GM12892 (cell line): ENCODE data around the gene STAG1.

ENCODE experiments used
- DNase-seq: peaks from one replicate; pipeline ENCODE4 v3.0.0; 2011; ENCODE audit not compliant: insufficient read length
- FAIRE-seq: peaks from 2 replicates; lab custom pipeline; 2011; peaks lifted over from hg19 to GRCh38; lab: Jason Lieb, UNC
- POLR2A ChIP-seq: IDR thresholded peaks from 2 replicates; pipeline ENCODE4 v1.6.1; 2011; ENCODE audit warnings: low read depth, low read length, control low read depth
- POLR2AphosphoS5 ChIP-seq: IDR thresholded peaks from 2 replicates; pipeline ENCODE4 v1.6.1; 2011; ENCODE audit warnings: low read depth, low read length, control low read depth
- TAF1 ChIP-seq: IDR thresholded peaks from 2 replicates; pipeline ENCODE4 v1.6.1; 2011; ENCODE audit warnings: low read depth, mild to moderate bottlenecking, control low read depth, low read length, borderline replicate concordance

The STAG1 gene

DNA sequence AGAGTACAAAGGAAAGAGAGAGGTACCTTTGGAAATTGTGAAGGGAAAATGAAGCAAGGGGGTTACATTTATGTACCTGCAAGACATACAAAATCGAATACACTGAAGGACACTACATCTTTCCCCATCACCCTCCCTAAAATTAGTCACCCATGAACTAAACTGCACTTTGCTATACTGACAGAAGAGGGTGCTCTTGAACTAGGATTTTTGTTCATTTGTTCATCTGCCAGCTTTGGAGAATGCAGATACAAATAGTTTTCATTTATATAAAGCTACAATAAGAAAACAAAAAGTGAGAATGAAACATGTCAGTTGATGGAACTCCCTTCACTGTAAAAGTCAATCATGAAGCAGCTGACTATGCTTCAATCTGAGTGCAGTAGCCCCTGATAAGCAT, 446.3 kb downstream of the STAG1 start:
- FAIRE-seq (no peak), DNase-seq (no peak)
- TF ChIP-seq POLR2A (no peak), TAF1 (no peak), POLR2AphosphoS5 (no peak)

DNA sequence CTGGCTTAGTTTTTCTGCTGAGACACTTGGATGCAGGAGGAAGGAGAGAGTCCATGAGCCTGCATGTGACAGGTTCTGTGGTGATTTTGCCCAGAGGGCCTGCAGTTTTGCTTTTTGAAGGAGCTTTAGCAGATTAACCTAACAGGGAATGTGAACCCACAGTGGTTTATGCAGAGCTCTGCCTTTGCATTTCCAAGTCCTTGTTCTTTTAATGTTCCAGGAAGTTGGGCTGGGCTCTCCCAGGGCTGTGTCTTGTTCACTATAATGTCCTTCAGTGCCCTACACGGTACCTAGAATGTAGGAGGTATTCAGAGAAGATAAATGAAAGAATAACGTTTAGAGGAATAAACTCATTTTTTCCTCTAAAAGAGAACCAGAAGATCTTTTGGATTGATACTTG, 451.7 kb downstream of the STAG1 start:
- DNase-seq (no peak), FAIRE-seq (no peak)
- TF ChIP-seq TAF1: no peak
- no peak for TF ChIP-seq POLR2AphosphoS5
- no peak for TF ChIP-seq POLR2A

DNA sequence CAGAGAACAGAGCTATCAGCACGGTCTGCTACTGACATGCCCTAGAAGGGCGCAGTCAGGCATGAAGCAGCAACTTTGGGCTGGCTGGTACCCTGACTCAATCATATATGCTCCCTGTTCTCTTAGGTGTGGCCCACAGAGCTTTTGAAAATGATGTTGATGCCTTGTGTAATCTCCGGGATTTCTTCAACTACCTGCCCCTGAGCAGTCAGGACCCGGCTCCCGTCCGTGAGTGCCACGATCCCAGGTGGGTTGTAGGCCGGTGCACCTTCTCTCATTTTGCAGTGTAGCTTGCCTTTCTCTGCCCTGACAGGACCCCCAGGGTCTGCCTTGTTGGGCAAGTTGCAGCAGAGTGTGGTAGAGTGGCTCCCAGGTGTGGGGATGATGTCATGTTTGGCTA, 454.4 kb downstream of the STAG1 start:
- TF ChIP-seq TAF1 (no peak), POLR2A (no peak), POLR2AphosphoS5 (no peak)
- DNase-seq: no peak
- FAIRE-seq: no peak

DNA sequence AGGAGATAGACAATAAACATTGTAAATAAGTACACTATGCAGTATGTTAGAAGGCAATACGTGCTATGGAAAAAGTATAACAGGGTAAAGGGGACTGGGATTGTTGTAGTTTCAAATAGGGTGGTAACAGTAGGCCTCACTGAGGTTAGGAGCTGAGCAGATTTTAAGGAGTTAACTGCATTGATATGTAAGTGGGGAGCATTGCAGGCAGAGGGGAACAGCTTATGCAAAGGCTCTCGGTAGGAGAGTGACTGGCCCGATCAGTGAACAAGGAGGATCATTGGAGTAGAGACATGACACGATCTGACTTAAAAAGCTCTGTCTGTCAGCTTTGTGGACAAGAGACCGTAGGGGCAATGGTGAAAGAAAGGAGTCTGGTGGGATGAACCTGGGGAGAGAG, 455.2 kb downstream of the STAG1 start:
- FAIRE-seq: no peak

DNA sequence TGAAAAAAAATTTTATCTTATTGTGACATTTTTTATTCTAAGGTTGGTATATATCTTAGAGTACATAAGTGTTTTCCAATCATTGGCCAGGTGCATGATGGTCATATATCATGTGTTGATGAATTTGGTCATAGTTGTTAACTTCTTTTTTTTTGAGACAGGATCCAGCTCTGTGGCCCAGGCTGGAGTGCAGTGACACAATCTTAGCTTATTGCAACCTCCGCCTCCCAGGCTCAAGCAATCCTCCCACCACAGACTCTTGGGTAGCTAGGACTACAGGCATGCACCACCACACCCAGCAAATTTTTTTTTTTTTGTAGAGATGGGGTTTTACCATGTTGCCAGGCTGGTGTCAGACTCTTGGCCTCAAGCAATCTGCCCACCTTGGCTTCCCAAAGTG, 458.0 kb downstream of the STAG1 start:
- TF ChIP-seq TAF1 (no peak), POLR2AphosphoS5 (no peak)
- DNase-seq: no peak
- FAIRE-seq: no peak

More for the DNA sequence above, 455.2 kb downstream of the STAG1 start:
- no peak for TF ChIP-seq POLR2A
- TF ChIP-seq POLR2AphosphoS5: no peak
- no peak for TF ChIP-seq TAF1
- no peak for DNase-seq

DNA sequence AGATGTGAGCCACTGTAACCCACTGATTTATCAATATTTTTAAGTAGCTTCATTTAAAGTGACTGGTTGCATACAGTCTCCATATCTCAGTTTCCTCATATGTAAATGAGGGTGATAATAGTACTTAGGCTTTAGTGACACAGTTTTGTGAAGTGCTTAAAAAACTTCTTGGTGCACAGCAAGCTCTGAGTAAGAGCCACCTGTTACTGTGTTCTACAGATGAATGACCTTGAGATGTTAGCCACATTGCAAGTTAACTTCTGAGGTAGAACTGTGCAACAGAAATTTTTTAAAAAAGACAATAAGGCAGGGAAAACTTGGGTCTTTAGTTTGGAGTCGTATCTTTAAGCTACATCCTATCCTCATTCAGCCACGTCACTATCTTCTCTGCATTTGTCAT, 458.9 kb downstream of the STAG1 start:
- FAIRE-seq: no peak
- DNase-seq: no peak
- no peak for TF ChIP-seq POLR2AphosphoS5
- TF ChIP-seq TAF1: no peak
- no peak for TF ChIP-seq POLR2A

DNA sequence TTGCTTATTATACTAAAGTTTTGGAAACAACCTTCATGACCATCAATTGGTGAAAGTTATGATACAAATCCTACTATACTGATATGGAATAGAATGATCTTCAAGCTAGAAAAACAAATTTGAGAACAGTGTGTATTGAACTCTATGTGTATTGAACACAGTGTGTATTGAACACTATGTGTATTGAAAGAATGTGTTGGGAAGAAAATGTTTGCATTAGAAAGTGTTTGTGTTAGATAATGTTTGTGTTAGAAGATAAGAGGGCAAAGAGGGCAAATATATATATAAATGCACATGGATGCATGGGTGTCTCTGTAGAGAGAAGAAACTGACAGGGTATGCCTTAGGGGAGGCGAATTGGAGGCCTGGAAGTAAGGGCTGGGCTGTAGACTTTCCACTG, 459.7 kb downstream of the STAG1 start:
- DNase-seq: no peak
- TF ChIP-seq TAF1 (no peak), POLR2AphosphoS5 (no peak), POLR2A (no peak)
- no peak for FAIRE-seq

DNA sequence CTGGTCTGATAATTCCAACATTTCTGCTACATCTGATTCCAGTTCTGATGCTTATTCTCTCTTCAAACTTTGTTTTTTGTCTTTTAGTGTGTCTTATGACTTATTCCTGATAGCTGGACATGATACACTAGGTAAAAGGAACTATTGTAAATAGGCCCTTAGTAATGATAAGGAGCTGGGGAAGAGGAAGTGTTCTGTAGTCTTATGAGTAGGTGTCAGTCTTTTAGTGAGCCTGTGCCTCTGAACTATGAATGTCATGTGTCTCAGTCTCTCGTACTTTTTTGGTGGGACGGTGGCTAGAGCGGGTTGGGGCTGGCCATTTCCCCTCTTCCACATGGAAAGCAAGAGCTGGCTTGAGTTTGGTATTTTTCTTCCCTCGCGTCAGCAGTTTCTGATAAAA, 460.9 kb downstream of the STAG1 start:
- FAIRE-seq: no peak
- TF ChIP-seq POLR2A (no peak), POLR2AphosphoS5 (no peak), TAF1 (no peak)
- no peak for DNase-seq
